ENCODE results near the gene LAMA5.

LAMA5 gene

GRCh38 chr20:62356589-62357186 lies 10.4 kb downstream of the LAMA5 start:
- no peak for DNase-seq

- DNase-seq, result no peak
These were observed 11.1 kb downstream of the LAMA5 start for GRCh38 chr20:62355878-62356588.

GRCh38 chr20:62355516-62355877 lies 11.6 kb downstream of the LAMA5 start:
- DNase-seq, result no peak

GRCh38 chr20:62354811-62355341 lies 12.2 kb downstream of the LAMA5 start:
- DNase-seq, result no peak

- no peak for DNase-seq
These were observed 12.9 kb downstream of the LAMA5 start for GRCh38 chr20:62354031-62354808.

- no peak for DNase-seq
These were observed 13.7 kb downstream of the LAMA5 start for GRCh38 chr20:62353289-62354030.

- no peak for DNase-seq
These were observed 14.5 kb downstream of the LAMA5 start for GRCh38 chr20:62352402-62353288.

- DNase-seq, result no peak
These were observed 15.4 kb downstream of the LAMA5 start for GRCh38 chr20:62351469-62352401.

GRCh38 chr20:62350629-62351422 lies 16.3 kb downstream of the LAMA5 start:
- DNase-seq, result no peak

- no peak for DNase-seq
These were observed 16.9 kb downstream of the LAMA5 start for GRCh38 chr20:62350098-62350628.

- no peak for DNase-seq
These were observed 17.5 kb downstream of the LAMA5 start for GRCh38 chr20:62349556-62350097.

GRCh38 chr20:62348604-62349003 lies 18.5 kb downstream of the LAMA5 start:
- no peak for DNase-seq

GRCh38 chr20:62347445-62347844 lies 19.7 kb downstream of the LAMA5 start:
- DNase-seq, result no peak

GRCh38 chr20:62347151-62347404 lies 20.0 kb downstream of the LAMA5 start:
- no peak for DNase-seq

- no peak for DNase-seq
These were observed 20.5 kb downstream of the LAMA5 start for GRCh38 chr20:62346398-62347150.

- DNase-seq, result no peak
These were observed 21.3 kb downstream of the LAMA5 start for GRCh38 chr20:62345681-62346370.

- no peak for DNase-seq
These were observed 22.3 kb downstream of the LAMA5 start for GRCh38 chr20:62344782-62345181.

GRCh38 chr20:62344092-62344491 lies 23.0 kb downstream of the LAMA5 start:
- DNase-seq, result no peak

Measured in CD4-positive, alpha-beta T cell treated with Interferon gamma for 1 hour (primary cell).